OCI-LY3 (cell line): ENCODE data around the gene ASTN2.

Experiments
- CTCF ChIP-seq: fragments of 200-600, 300-600 bp; sonication (generic); IDR thresholded peaks from 2 replicates; pipeline ENCODE4 v1.5.1; 2014; ENCODE audit warnings: antibody characterized with exemption, low read length, low read depth
- EZH2phosphoT487 ChIP-seq: fragments of 200-600 bp; shearing (Covaris generic); IDR thresholded peaks from 2 replicates; pipeline ENCODE4 v1.6.1; 2018; ENCODE audit warnings: antibody characterized with exemption, mixed run types, low read depth

GRCh38 chr9:117018966-117019617 lies 395.8 kb downstream of the ASTN2 start:
- TF ChIP-seq CTCF: no peak
- no peak for TF ChIP-seq EZH2phosphoT487
